PC-3 (cell line): Measurements from ENCODE around the gene RPL13A. TPM values are rescaled to one million over a fixed set of nuclear protein-coding genes. Genes with fewer than 3 reads are reported as not detected.

Experiments
- ATAC-seq: fragments of 200-7000 bp; cut with Tn5 transposase; 2 replicates; pipeline ENCODE4 v1.9.1; 2020; ENCODE audit warnings: mild to moderate bottlenecking, moderate library complexity
- BruUV-seq: library from RNA; stranded (reverse); fragments of 400-500 nt; replicated peaks from 2 replicates; lab custom pipeline; 2021; lab: Mats Ljungman, UMichigan
- CTCF ChIA-PET: fragments of 300-600 bp; sonication (Branson Sonifier 250); formaldehyde crosslinking; loops from one replicate; lab custom pipeline; 2022; ENCODE audit warnings: antibody characterized with exemption; lab: Charles Lee
- POLR2A ChIA-PET: fragments of 300-600 bp; sonication (Branson Sonifier 250); formaldehyde crosslinking; loops from one replicate; lab custom pipeline; 2022; ENCODE audit warnings: antibody characterized with exemption; ENCODE audit not compliant: unreplicated experiment; lab: Charles Lee
- DNase-seq: peaks from one replicate; pipeline ENCODE4 v3.0.0-alpha.2; 2015
- H2AFZ ChIP-seq: fragments of 300-600 bp; sonication (generic); 2 replicates; pipeline ENCODE4 v1.6.0; 2016; ENCODE audit warnings: antibody characterized with exemption, low read length
- H3F3A ChIP-seq: fragments of 300-600 bp; sonication (generic); one replicate; pipeline ENCODE4 v1.6.0; 2017; ENCODE audit warnings: antibody characterized with exemption, low read length, control low read depth, mild to moderate bottlenecking; ENCODE audit not compliant: unreplicated experiment
- H3K27ac ChIP-seq: fragments of 300-600 bp; sonication (generic); 2 replicates; pipeline ENCODE4 v1.5.1; 2016; ENCODE audit warnings: mild to moderate bottlenecking, low read length
- H3K27me3 ChIP-seq: fragments of 300-600 bp; sonication (generic); 2 replicates; pipeline ENCODE4 v1.6.1; 2016; ENCODE audit warnings: low read length, mixed read lengths
- H3K36me3 ChIP-seq: fragments of 300-600 bp; sonication (generic); 2 replicates; pipeline ENCODE4 v1.6.1; 2016; ENCODE audit warnings: low read depth, mixed run types, low read length, mixed read lengths
- H3K4me1 ChIP-seq: fragments of 300-600 bp; sonication (generic); 2 replicates; pipeline ENCODE4 v1.5.1; 2016; ENCODE audit warnings: low read length; ENCODE audit not compliant: insufficient read depth
- H3K4me2 ChIP-seq: fragments of 300-600 bp; sonication (generic); 2 replicates; pipeline ENCODE4 v1.6.0; 2016; ENCODE audit warnings: low read length
- H3K4me3 ChIP-seq: fragments of 300-600 bp; sonication (generic); 2 replicates; pipeline ENCODE4 v1.5.1; 2016; ENCODE audit warnings: mild to moderate bottlenecking, low read length, mixed read lengths
- H3K79me2 ChIP-seq: fragments of 300-600 bp; sonication (generic); 2 replicates; pipeline ENCODE4 v1.6.1; 2017; ENCODE audit warnings: low read length, mixed read lengths
- H3K9ac ChIP-seq: fragments of 300-600 bp; sonication (generic); 2 replicates; pipeline ENCODE4 v1.6.0; 2016; ENCODE audit warnings: mild to moderate bottlenecking, low read length
- H3K9me2 ChIP-seq: fragments of 300-600 bp; sonication (generic); replicated peaks from 2 replicates; pipeline ENCODE4 v1.6.1; 2016; ENCODE audit warnings: mixed run types, low read length, mixed read lengths
- H3K9me3 ChIP-seq: fragments of 300-600 bp; sonication (generic); 2 replicates; pipeline ENCODE4 v1.6.1; 2016; ENCODE audit warnings: low read length, mixed read lengths
- H4K20me1 ChIP-seq: fragments of 300-600 bp; sonication (generic); 2 replicates; pipeline ENCODE4 v1.6.1; 2016; ENCODE audit warnings: low read length, mixed read lengths
- EZH2 ChIP-seq: fragments of 300-600 bp; sonication (generic); IDR thresholded peaks from one replicate; pipeline ENCODE4 v1.6.1; 2017; ENCODE audit warnings: antibody characterized with exemption, mild to moderate bottlenecking, low read length; ENCODE audit not compliant: unreplicated experiment
- EZH2phosphoT487 ChIP-seq: fragments of 300-600 bp; sonication (generic); IDR thresholded peaks from 2 replicates; pipeline ENCODE4 v1.6.1; 2018; ENCODE audit warnings: mild to moderate bottlenecking, antibody characterized with exemption, low read length, borderline replicate concordance
- intact Hi-C: fragments of 100-400 bp; cut with micrococcal nuclease; formaldehyde crosslinking; loops from 2 replicates; pipeline ENCODE4 v1.9.0; 2023
- total RNA-seq: library from RNA; depleted of rRNA; stranded (reverse); fragments of >200 nt; gene quantifications from 2 replicates; pipeline ENCODE4 v1.2.3, GENCODE V29; 2014
- TF ChIP-seq, protein P1 (sequence below): fragments of 300-600 bp; sonication (generic); conservative IDR thresholded peaks from 2 replicates; pipeline ENCODE4 v1.5.1; 2017; ENCODE audit warnings: antibody characterized with exemption, low read depth, mild to moderate bottlenecking, low read length

Gene RPL13A
- total RNA-seq, 1 experiment from 2014 or later, result 3,023 TPM

DNA sequence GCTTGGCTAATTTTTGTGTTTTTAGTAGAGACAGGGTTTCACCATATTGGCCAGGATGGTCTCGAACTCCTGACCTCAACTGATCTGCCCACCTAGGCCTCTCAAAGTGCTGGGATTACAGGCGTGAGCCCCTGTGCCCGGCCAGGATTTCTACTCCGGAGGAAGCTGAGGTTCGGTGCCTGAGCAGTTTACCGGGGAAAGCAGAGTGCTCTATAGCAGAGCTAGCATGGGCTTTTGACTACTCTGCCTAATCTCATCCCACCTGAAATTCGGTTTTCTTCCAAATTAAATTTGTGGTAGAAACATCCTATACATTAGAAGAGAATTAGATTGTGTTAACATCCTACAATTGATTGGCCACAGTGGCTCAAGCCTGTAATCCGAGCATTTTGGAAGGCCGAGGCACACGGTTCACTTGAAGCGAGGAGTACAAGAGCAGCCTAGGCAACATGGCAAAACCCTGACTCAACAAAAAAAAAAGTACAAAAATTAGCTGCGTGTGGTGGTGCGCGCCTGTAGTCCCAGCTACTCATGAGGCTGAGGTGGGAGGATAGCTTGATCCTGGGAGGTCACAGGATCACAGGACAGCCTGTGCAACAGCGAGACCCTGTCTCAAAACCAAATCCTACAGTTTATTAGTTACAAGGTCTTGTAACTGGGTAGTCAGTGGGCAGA, 1.6 kb downstream of the RPL13A start:
- intact Hi-C loops, result no loop called here
- peak overlapping the region; percentile 56 for H3K27ac ChIP-seq
- no peaks in the 10 kb centered on the region for H3K27me3 ChIP-seq
- H3K9me3 ChIP-seq, result no peaks in the 10 kb centered on the region
- no peaks in the 10 kb centered on the region for H3K9me2 ChIP-seq
- H2AFZ ChIP-seq, result no peak overlapping the region
- peak overlapping the region; percentile 80 for H3K4me2 ChIP-seq
- peaks cover 38% of the 10 kb centered on the region for H3K79me2 ChIP-seq
- peaks cover 41% of the 10 kb centered on the region for H4K20me1 ChIP-seq
- DNase-seq (no peak), ATAC-seq (no peak)
- no peak for TF ChIP-seq EZH2
- no peak for TF ChIP-seq EZH2phosphoT487
- no TSS peak for BruUV-seq
- peak overlapping the region; percentile 89 for H3K4me3 ChIP-seq
- ChIA-PET CTCF (no interaction called here), POLR2A (interaction anchor here (1.1 kb wide), 1 partner anchor 14 kb away, joined by 3 read pairs; no protein-coding TSS in a partner anchor)
- H3K9ac ChIP-seq, result peak overlapping the region; percentile 97
- peaks cover 49% of the 10 kb centered on the region for H3K36me3 ChIP-seq
- H3K4me1 ChIP-seq, result peaks cover 12% of the 10 kb centered on the region; the same call in 1 of the 2 replicates
- H3F3A ChIP-seq, result peaks cover 46% of the 10 kb centered on the region

DNA sequence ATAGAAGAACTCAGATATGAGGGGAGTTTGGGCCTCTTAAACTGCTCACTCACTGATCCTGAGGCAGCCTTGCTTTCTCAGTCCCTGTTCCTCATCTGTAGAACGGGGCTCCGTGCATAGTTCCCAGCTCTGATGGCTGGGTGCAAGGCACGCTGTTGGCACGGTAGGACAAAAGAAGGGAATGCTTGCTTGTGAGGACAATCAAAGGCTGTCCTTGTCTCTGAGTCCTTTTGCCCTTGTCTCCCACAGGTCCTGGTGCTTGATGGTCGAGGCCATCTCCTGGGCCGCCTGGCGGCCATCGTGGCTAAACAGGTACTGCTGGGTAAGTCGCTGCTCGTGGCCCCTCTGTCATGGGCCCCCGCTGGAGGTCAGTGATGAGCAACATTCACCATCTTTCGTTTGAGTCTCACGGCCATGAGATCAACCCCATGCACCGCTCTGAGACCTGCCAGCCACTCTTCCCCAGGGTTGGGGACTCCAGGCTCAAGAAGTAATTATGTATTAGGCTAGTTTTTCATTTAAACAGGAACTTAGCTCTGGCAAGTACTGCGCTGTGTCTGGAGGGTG, 2.3 kb downstream of the RPL13A start:
- Histone ChIP-seq H3K27ac (peak overlapping the region; percentile 56), H3K9me2 (no peaks in the 10 kb centered on the region), H3K4me2 (peak overlapping the region; percentile 80), H2AFZ (no peak overlapping the region), H3K9me3 (no peaks in the 10 kb centered on the region), H3K79me2 (peaks cover 38% of the 10 kb centered on the region), H3K9ac (peak overlapping the region; percentile 97), H4K20me1 (peaks cover 41% of the 10 kb centered on the region), H3K4me1 (peaks cover 12% of the 10 kb centered on the region; the same call in 1 of the 2 replicates), H3K36me3 (peaks cover 49% of the 10 kb centered on the region), H3K27me3 (no peaks in the 10 kb centered on the region), H3F3A (peaks cover 49% of the 10 kb centered on the region), H3K4me3 (peak overlapping the region; percentile 89)
- ChIA-PET POLR2A (no interaction called here), CTCF (no interaction called here)
- intact Hi-C loops, result no loop called here
- TF ChIP-seq EZH2phosphoT487, result no peak
- TF ChIP-seq, protein P1, sequence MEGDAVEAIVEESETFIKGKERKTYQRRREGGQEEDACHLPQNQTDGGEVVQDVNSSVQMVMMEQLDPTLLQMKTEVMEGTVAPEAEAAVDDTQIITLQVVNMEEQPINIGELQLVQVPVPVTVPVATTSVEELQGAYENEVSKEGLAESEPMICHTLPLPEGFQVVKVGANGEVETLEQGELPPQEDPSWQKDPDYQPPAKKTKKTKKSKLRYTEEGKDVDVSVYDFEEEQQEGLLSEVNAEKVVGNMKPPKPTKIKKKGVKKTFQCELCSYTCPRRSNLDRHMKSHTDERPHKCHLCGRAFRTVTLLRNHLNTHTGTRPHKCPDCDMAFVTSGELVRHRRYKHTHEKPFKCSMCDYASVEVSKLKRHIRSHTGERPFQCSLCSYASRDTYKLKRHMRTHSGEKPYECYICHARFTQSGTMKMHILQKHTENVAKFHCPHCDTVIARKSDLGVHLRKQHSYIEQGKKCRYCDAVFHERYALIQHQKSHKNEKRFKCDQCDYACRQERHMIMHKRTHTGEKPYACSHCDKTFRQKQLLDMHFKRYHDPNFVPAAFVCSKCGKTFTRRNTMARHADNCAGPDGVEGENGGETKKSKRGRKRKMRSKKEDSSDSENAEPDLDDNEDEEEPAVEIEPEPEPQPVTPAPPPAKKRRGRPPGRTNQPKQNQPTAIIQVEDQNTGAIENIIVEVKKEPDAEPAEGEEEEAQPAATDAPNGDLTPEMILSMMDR, result no peak
- DNase-seq (no peak), ATAC-seq (no peak)
- no TSS peak for BruUV-seq

DNA sequence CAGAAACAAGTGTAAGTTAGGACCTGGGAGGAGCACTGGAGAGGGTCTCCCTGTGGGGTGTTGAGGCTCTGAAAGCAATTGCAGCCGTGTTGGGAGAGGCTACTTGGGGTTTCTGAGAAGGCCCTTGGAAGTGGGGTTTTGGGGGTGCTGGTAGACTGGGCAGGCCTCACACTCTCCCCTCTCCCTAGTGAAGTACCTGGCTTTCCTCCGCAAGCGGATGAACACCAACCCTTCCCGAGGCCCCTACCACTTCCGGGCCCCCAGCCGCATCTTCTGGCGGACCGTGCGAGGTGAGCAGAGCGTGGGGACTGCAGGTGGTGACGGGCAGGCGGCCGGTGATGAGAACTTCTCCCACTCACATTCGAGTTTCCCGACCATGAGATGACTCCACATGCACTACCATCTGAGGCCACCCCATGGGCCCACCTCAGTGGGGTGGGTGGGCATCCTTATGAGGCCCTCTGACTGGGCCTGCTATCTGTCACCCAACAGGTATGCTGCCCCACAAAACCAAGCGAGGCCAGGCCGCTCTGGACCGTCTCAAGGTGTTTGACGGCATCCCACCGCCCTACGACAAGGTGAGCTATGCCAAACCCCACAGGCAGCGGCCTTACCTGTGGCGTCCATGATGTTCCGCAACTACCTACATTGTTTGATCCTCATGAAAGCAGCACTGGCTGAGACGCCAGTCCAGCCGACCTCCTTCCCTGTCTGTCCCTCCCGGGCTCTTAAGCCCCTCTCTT, 3.0 kb downstream of the RPL13A start:
- Histone ChIP-seq H3K79me2 (peaks cover 38% of the 10 kb centered on the region), H3K27ac (no peak overlapping the region), H3K4me2 (peak overlapping the region; percentile 80), H4K20me1 (peaks cover 41% of the 10 kb centered on the region), H3K27me3 (no peaks in the 10 kb centered on the region), H3K4me1 (peaks cover 13% of the 10 kb centered on the region; the same call in 1 of the 2 replicates), H3K9ac (no peak overlapping the region), H3F3A (peaks cover 54% of the 10 kb centered on the region), H2AFZ (no peak overlapping the region), H3K9me3 (no peaks in the 10 kb centered on the region), H3K4me3 (peak overlapping the region; percentile 89; the same call in 1 of the 2 replicates), H3K36me3 (peaks cover 49% of the 10 kb centered on the region), H3K9me2 (no peaks in the 10 kb centered on the region)
- no peak for ATAC-seq
- DNase-seq, result no peak
- ChIA-PET CTCF (no interaction called here), POLR2A (no interaction called here)
- TF ChIP-seq EZH2, result no peak
- no peak for TF ChIP-seq EZH2phosphoT487
- TF ChIP-seq, protein P1, result no peak
- no TSS peak for BruUV-seq
- intact Hi-C loops, result no loop called here
